ENCODE data around the gene PURB. TPM values are rescaled to one million over a fixed set of nuclear protein-coding genes. Genes with fewer than 3 reads are reported as not detected.

Gene PURB
- total RNA-seq, 4 donors from 2014 or later, result 13.1 to 26.2 (median 20.4) TPM

GRCh38 chr7:44922351-44922694, 37.0 kb upstream of the PURB start:
- no peaks in the 10 kb centered on the region for H3K36me3 ChIP-seq
- in situ Hi-C loops (cut with MboI; ENCODE audit: low pct_ligation_motif_present in 1 of 4, low pct_unique_long_range_greater_than_20kb in 1 of 4, low sequenced_read_pairs in 3 of 4), result loop anchor here in 3 of 4 donors (5.0 to 25.0 kb wide), 4 partner anchors 65 to 335 kb away; partner anchors contain the start of gene TMED4 (in 1 of the 3)

GRCh38 chr7:44921607-44922350, 36.4 kb upstream of the PURB start:
- no peak overlapping the region for H3K27ac ChIP-seq
- in situ Hi-C loops (cut with MboI; ENCODE audit: low pct_ligation_motif_present in 1 of 4, low pct_unique_long_range_greater_than_20kb in 1 of 4, low sequenced_read_pairs in 3 of 4) (loop anchor here in 3 of 4 donors (5.0 to 25.0 kb wide), 4 partner anchors 64 to 334 kb away; partner anchors contain the start of gene TMED4 (in 1 of the 3)), intact Hi-C loops (cut with DNase I; ENCODE audit: low total_unique reads) (loop anchor here (5.0 kb wide), 1 partner anchor 64 kb away; no protein-coding TSS in a partner anchor)
- TF ChIP-seq EP300 (IDR thresholded peaks at IDR 0.05; ENCODE audit: low read depth) (no peak), POLR2AphosphoS5 (IDR thresholded peaks at IDR 0.05) (no peak), POLR2A (IDR thresholded peaks at IDR 0.05) (no peak), CTCF (IDR thresholded peaks at IDR 0.05) (peak; percentile 82 to 92 (median 85))
- no peaks in the 10 kb centered on the region for H3K9me3 ChIP-seq
- peak; percentile 91 for DNase-seq
- H3K27me3 ChIP-seq, result no peaks in the 10 kb centered on the region
- H3K4me1 ChIP-seq, result peaks cover 0 to 3% (median 0%) of the 10 kb centered on the region in 4 donors
- H3K4me3 ChIP-seq, result no peak overlapping the region
- no peaks in the 10 kb centered on the region for H3K36me3 ChIP-seq
- WGBS, 2 donors (ENCODE audit: low coverage in 1 of 2), result 38 to 87% methylated on average over 2 to 13 of the region's 14 CpGs

More at GRCh38 chr7:44922351-44922694, 37.0 kb upstream of the PURB start:
- TF ChIP-seq CTCF (IDR thresholded peaks at IDR 0.05), result no peak
- TF ChIP-seq POLR2A (IDR thresholded peaks at IDR 0.05), result no peak
- no peak for TF ChIP-seq EP300 (IDR thresholded peaks at IDR 0.05; ENCODE audit: low read depth)
- TF ChIP-seq POLR2AphosphoS5 (IDR thresholded peaks at IDR 0.05), result no peak
- WGBS, 2 donors (ENCODE audit: low coverage in 1 of 2), result 56 to 57% methylated on average over 4 to 8 of the region's 8 CpGs
- Histone ChIP-seq H3K9me3 (no peaks in the 10 kb centered on the region), H3K4me3 (no peak overlapping the region), H3K27ac (no peak overlapping the region), H3K27me3 (no peaks in the 10 kb centered on the region), H3K4me1 (peaks cover 0 to 3% (median 0%) of the 10 kb centered on the region in 4 donors)
- no peak for DNase-seq
- intact Hi-C loops (cut with DNase I; ENCODE audit: low total_unique reads), result loop anchor here (5.0 kb wide), 1 partner anchor 65 kb away; no protein-coding TSS in a partner anchor

- Histone ChIP-seq H3K27ac (no peak overlapping the region), H3K27me3 (no peaks in the 10 kb centered on the region), H3K9me3 (no peaks in the 10 kb centered on the region), H3K4me1 (peaks cover 0 to 3% (median 0%) of the 10 kb centered on the region in 4 donors), H3K36me3 (no peaks in the 10 kb centered on the region), H3K4me3 (no peak overlapping the region)
- TF ChIP-seq POLR2AphosphoS5 (IDR thresholded peaks at IDR 0.05) (no peak), POLR2A (IDR thresholded peaks at IDR 0.05) (no peak), CTCF (IDR thresholded peaks at IDR 0.05) (no peak), EP300 (IDR thresholded peaks at IDR 0.05; ENCODE audit: low read depth) (no peak)
- DNase-seq, result no peak
- in situ Hi-C loops (cut with MboI; ENCODE audit: low pct_ligation_motif_present in 1 of 4, low pct_unique_long_range_greater_than_20kb in 1 of 4, low sequenced_read_pairs in 3 of 4) (loop anchor here in 3 of 4 donors (5.0 to 25.0 kb wide), 4 partner anchors 63 to 333 kb away; partner anchors contain the start of gene TMED4 (in 1 of the 3)), intact Hi-C loops (cut with DNase I; ENCODE audit: low total_unique reads) (loop anchor here (5.0 kb wide), 1 partner anchor 63 kb away; no protein-coding TSS in a partner anchor)
- WGBS, 2 donors (ENCODE audit: low coverage in 1 of 2), result 50 to 67% methylated on average over 1 to 3 of the region's 3 CpGs
These were observed 34.8 kb upstream of the PURB start for GRCh38 chr7:44920119-44920518.

GRCh38 chr7:44918029-44918428, 32.7 kb upstream of the PURB start:
- H3K27ac ChIP-seq, result no peak overlapping the region
- H3K4me1 ChIP-seq, result peaks cover 0 to 3% (median 0%) of the 10 kb centered on the region in 4 donors
- TF ChIP-seq EP300 (IDR thresholded peaks at IDR 0.05; ENCODE audit: low read depth), result no peak
- no peak for TF ChIP-seq CTCF (IDR thresholded peaks at IDR 0.05)
- no peak for TF ChIP-seq POLR2A (IDR thresholded peaks at IDR 0.05)
- no peak for TF ChIP-seq POLR2AphosphoS5 (IDR thresholded peaks at IDR 0.05)
- no peak overlapping the region for H3K4me3 ChIP-seq
- H3K27me3 ChIP-seq, result no peaks in the 10 kb centered on the region
- in situ Hi-C loops (cut with MboI; ENCODE audit: low pct_ligation_motif_present in 1 of 4, low pct_unique_long_range_greater_than_20kb in 1 of 4, low sequenced_read_pairs in 3 of 4) (loop anchor here in 2 of 4 donors (10.0 to 25.0 kb wide), 2 partner anchors 53 to 331 kb away; partner anchors contain the start of gene TMED4 (in 1 of the 2)), intact Hi-C loops (cut with DNase I; ENCODE audit: low total_unique reads) (no loop called here)
- no peaks in the 10 kb centered on the region for H3K9me3 ChIP-seq
- DNase-seq, result no peak
- no peaks in the 10 kb centered on the region for H3K36me3 ChIP-seq

Data from transverse colon (tissue), 4 donors.